LNCaP clone FGC (cell line): ENCODE data around the gene DUT.

Experiments used
- DNase-seq: peaks from one replicate; pipeline ENCODE4 v3.0.0-alpha.2; 2011; ENCODE audit warnings: low read depth
- H3K4me3 ChIP-seq: 2 replicates; pipeline ENCODE4 v1.5.1; 2011; ENCODE audit warnings: mild to moderate bottlenecking, low read depth, low read length, control low read depth
- CTCF ChIP-seq: IDR thresholded peaks from 2 replicates; pipeline ENCODE4 v1.5.1; 2012; ENCODE audit warnings: mild to moderate bottlenecking; ENCODE audit not compliant: control insufficient read depth, insufficient read depth; ENCODE audit errors: extremely low read depth

Gene DUT

GRCh38 chr15:48289628-48290027, 41.6 kb upstream of the DUT start:
- DNase-seq, result no peak
- no peak overlapping the region for H3K4me3 ChIP-seq
- no peak for TF ChIP-seq CTCF

- DNase-seq, result no peak
- no peak for TF ChIP-seq CTCF
- no peak overlapping the region for H3K4me3 ChIP-seq
Measured at GRCh38 chr15:48292458-48292857, 38.8 kb upstream of the DUT start.

- no peak overlapping the region for H3K4me3 ChIP-seq
- TF ChIP-seq CTCF, result no peak
- DNase-seq, result no peak
Measured at GRCh38 chr15:48297668-48298067, 33.6 kb upstream of the DUT start.

GRCh38 chr15:48298914-48299313, 32.3 kb upstream of the DUT start:
- no peak for TF ChIP-seq CTCF
- H3K4me3 ChIP-seq, result no peak overlapping the region
- DNase-seq, result no peak

GRCh38 chr15:48300038-48300437, 31.2 kb upstream of the DUT start:
- no peak for DNase-seq
- no peak for TF ChIP-seq CTCF
- no peak overlapping the region for H3K4me3 ChIP-seq

GRCh38 chr15:48304398-48304797, 26.8 kb upstream of the DUT start:
- no peak overlapping the region for H3K4me3 ChIP-seq
- no peak for TF ChIP-seq CTCF
- DNase-seq, result no peak

GRCh38 chr15:48306639-48307038, 24.6 kb upstream of the DUT start:
- no peak overlapping the region for H3K4me3 ChIP-seq
- TF ChIP-seq CTCF, result no peak
- DNase-seq, result no peak
